Gastrocnemius medialis (tissue), 4 donors: ENCODE measurements around the gene DIPK1A. TPM values are rescaled to one million over a fixed set of nuclear protein-coding genes. Genes with fewer than 3 reads are reported as not detected.

Source experiments
- ATAC-seq, 2 donors: fragments of 150-250 bp; one replicate each; pipeline ENCODE4 v1.9.1; 2016
- DNase-seq, 2 donors: peaks; one replicate each; pipeline ENCODE4 v3.0.0-alpha.2; 2019
- H3K27ac ChIP-seq, 4 donors: fragments of 200-600 bp; sonication (generic); 1 replicate in 1 of 4; 2 replicates in 3 of 4; pipeline ENCODE4 v1.5.1; 2016 to 2018; ENCODE audit warnings: mild to moderate bottlenecking in 2 of 4, moderate library complexity in 1 of 4
- H3K27me3 ChIP-seq, 3 donors: fragments of 200-600 bp; sonication (generic) in 2 of 3; 1 replicate in 1 of 3; 2 replicates in 2 of 3; pipeline versions ENCODE4 v1.5.1 to v1.6.0; 2016 to 2019; ENCODE audit warnings: mild to moderate bottlenecking in 1 of 3, moderate library complexity in 1 of 3
- H3K36me3 ChIP-seq, 2 donors: fragments of 200-600 bp; sonication (generic) in 1 of 2; one replicate each; pipeline ENCODE4 v1.5.1; 2017 to 2018
- H3K4me1 ChIP-seq, 2 donors: fragments of 200-600 bp; sonication (generic) in 1 of 2; one replicate each; pipeline ENCODE4 v1.5.1; 2016 to 2017; ENCODE audit warnings: mild to moderate bottlenecking in 2 of 2
- H3K4me3 ChIP-seq, 4 donors: fragments of 200-600 bp; sonication (generic) in 3 of 4; 1 replicate in 1 of 4; 2 replicates in 3 of 4; pipeline ENCODE4 v1.5.1; 2016 to 2019; ENCODE audit warnings: mild to moderate bottlenecking in 2 of 4
- H3K9me3 ChIP-seq, 3 donors: fragments of 200-600 bp; sonication (generic) in 2 of 3; 1 replicate in 1 of 3; 2 replicates in 2 of 3; pipeline ENCODE4 v1.5.1; 2016 to 2019
- CTCF ChIP-seq, 5 experiments: fragments of 450-650 bp in 3 of 5; fragments of 200-600 bp in 2 of 5; sonication (generic) in 2 of 5; IDR thresholded peaks in 4 of 5; conservative IDR thresholded peaks in 1 of 5; 1 replicate in 4 of 5; 2 replicates in 1 of 5; pipeline ENCODE4 v1.5.1; 2016 to 2019; ENCODE audit warnings: antibody characterized with exemption in 5 of 5, mild to moderate bottlenecking in 3 of 5, moderate library complexity in 3 of 5
- POLR2A ChIP-seq, 2 donors: fragments of 450-650 bp; IDR thresholded peaks; one replicate each; pipeline ENCODE4 v1.6.1; 2017; ENCODE audit warnings: antibody characterized with exemption in 2 of 2, mild to moderate bottlenecking in 2 of 2, moderate library complexity in 2 of 2
- in situ Hi-C, 4 donors: fragments of 200-750 bp; cut with MboI; loops; one replicate each; pipeline versions ENCODE4 v1.15.0 to v1.8.0; 2017; ENCODE audit warnings: low sequenced_read_pairs in 4 of 4
- intact Hi-C: fragments of 100-400 bp; cut with DNase I; formaldehyde crosslinking; loops from one replicate; pipeline ENCODE4 v1.15.1; 2023; ENCODE audit warnings: low total_unique reads
- total RNA-seq, 4 donors: library from RNA; depleted of rRNA; stranded (reverse); fragments of >200 nt; gene quantifications; one replicate each; pipeline versions ENCODE4 v1.1.0 to v1.2.3, GENCODE V29; 2016

The DIPK1A gene
- total RNA-seq, 4 donors from 2014 or later = 3.3 to 9.2 (median 4.7) TPM

GRCh38 chr1:92944901-92945747 lies 16.1 kb downstream of the DIPK1A start:
- Histone ChIP-seq H3K4me1 (peaks cover 44 to 50% of the 10 kb centered on the region in 2 donors), H3K27me3 (no peaks in the 10 kb centered on the region), H3K4me3 (no peak overlapping the region), H3K27ac (peak overlapping the region in 2 of 4 donors; percentile 40 to 56), H3K9me3 (no peaks in the 10 kb centered on the region), H3K36me3 (no peaks in the 10 kb centered on the region)
- DNase-seq = no peak
- intact Hi-C loops = no loop called here
- ATAC-seq = no peak
- no peak for TF ChIP-seq POLR2A (IDR thresholded peaks at IDR 0.05)
- no peak for TF ChIP-seq CTCF (IDR thresholded peaks at IDR 0.05 in 4 of 5, conservative IDR thresholded peaks at IDR 0.05 in 1 of 5)
- in situ Hi-C loops = no loop called here

- Histone ChIP-seq H3K4me3 (no peak overlapping the region), H3K9me3 (no peaks in the 10 kb centered on the region), H3K4me1 (peaks cover 50 to 58% of the 10 kb centered on the region in 2 donors), H3K36me3 (no peaks in the 10 kb centered on the region), H3K27ac (peak overlapping the region in 3 of 4 donors; percentile 10 to 56 (median 12)), H3K27me3 (no peaks in the 10 kb centered on the region)
- DNase-seq (no peak), ATAC-seq (no peak)
- in situ Hi-C loops = no loop called here
- intact Hi-C loops = no loop called here
- TF ChIP-seq POLR2A (IDR thresholded peaks at IDR 0.05) (no peak), CTCF (IDR thresholded peaks at IDR 0.05 in 4 of 5, conservative IDR thresholded peaks at IDR 0.05 in 1 of 5) (no peak)
Observed at GRCh38 chr1:92943502-92943847, 17.8 kb downstream of the DIPK1A start.

- ATAC-seq (no peak), DNase-seq (no peak)
- Histone ChIP-seq H3K36me3 (no peaks in the 10 kb centered on the region), H3K9me3 (no peaks in the 10 kb centered on the region), H3K4me1 (peaks cover 50 to 57% of the 10 kb centered on the region in 2 donors), H3K27ac (no peak overlapping the region), H3K27me3 (no peaks in the 10 kb centered on the region), H3K4me3 (no peak overlapping the region)
- no peak for TF ChIP-seq POLR2A (IDR thresholded peaks at IDR 0.05)
- TF ChIP-seq CTCF (IDR thresholded peaks at IDR 0.05 in 4 of 5, conservative IDR thresholded peaks at IDR 0.05 in 1 of 5) = no peak
- in situ Hi-C loops = no loop called here
- intact Hi-C loops = no loop called here
Observed at GRCh38 chr1:92940541-92940940, 20.7 kb downstream of the DIPK1A start.

GRCh38 chr1:92937731-92938130 lies 23.5 kb downstream of the DIPK1A start:
- TF ChIP-seq POLR2A (IDR thresholded peaks at IDR 0.05) (no peak), CTCF (IDR thresholded peaks at IDR 0.05 in 4 of 5, conservative IDR thresholded peaks at IDR 0.05 in 1 of 5) (no peak)
- H3K36me3 ChIP-seq = no peaks in the 10 kb centered on the region
- ATAC-seq = no peak
- H3K4me1 ChIP-seq = peaks cover 47 to 48% of the 10 kb centered on the region in 2 donors
- no peak for DNase-seq
- H3K27me3 ChIP-seq = no peaks in the 10 kb centered on the region
- no peak overlapping the region for H3K4me3 ChIP-seq
- in situ Hi-C loops (no loop called here), intact Hi-C loops (no loop called here)
- no peak overlapping the region for H3K27ac ChIP-seq
- no peaks in the 10 kb centered on the region for H3K9me3 ChIP-seq
